GM18526 (cell line): Measurements from ENCODE around the gene OR52L1.

ENCODE experiments used
- POLR2A ChIP-seq: IDR thresholded peaks from 3 replicates; pipeline ENCODE4 v1.6.1; 2011; ENCODE audit not compliant: insufficient read length; ENCODE audit errors: extremely low read depth

Gene OR52L1

GRCh38 chr11:5968394-5968793 lies 18.4 kb downstream of the OR52L1 start, which contains the start of gene OR56A5:
Gene OR56A5, minus strand, starts transcription at chr11:5968494. Its CDS starts 0 bp downstream, at chr11:5968494.
- TF ChIP-seq POLR2A = no peak

- TF ChIP-seq POLR2A = no peak
Measured at GRCh38 chr11:5967708-5968107, 19.1 kb downstream of the OR52L1 start.

GRCh38 chr11:5966958-5967357 lies 19.8 kb downstream of the OR52L1 start:
- TF ChIP-seq POLR2A = no peak

GRCh38 chr11:5955586-5955985 lies 31.2 kb downstream of the OR52L1 start:
- no peak for TF ChIP-seq POLR2A

GRCh38 chr11:5941951-5942350 lies 44.8 kb downstream of the OR52L1 start, which contains the start of gene OR56A3:
Gene OR56A3, plus strand, starts transcription at chr11:5942251. Its CDS starts 5,096 bp downstream, at chr11:5947347.
- TF ChIP-seq POLR2A = no peak

- no peak for TF ChIP-seq POLR2A
Measured at GRCh38 chr11:5940748-5941147, 46.0 kb downstream of the OR52L1 start.

GRCh38 chr11:5938603-5938965 lies 48.2 kb downstream of the OR52L1 start:
- TF ChIP-seq POLR2A = no peak

GRCh38 chr11:5937868-5938602 lies 48.8 kb downstream of the OR52L1 start:
- no peak for TF ChIP-seq POLR2A
